Measurements from ENCODE around the gene LDLRAD3. TPM values are rescaled to one million over a fixed set of nuclear protein-coding genes. Genes with fewer than 3 reads are reported as not detected.
"Not testable (repeated sequence)": the region's sequence is repeated elsewhere in the genome, so short reads cannot be mapped to it uniquely, and the experiment has no call there.

LDLRAD3 gene
- total RNA-seq, 1 donor from 2014 or later, result 21.6 TPM

DNA sequence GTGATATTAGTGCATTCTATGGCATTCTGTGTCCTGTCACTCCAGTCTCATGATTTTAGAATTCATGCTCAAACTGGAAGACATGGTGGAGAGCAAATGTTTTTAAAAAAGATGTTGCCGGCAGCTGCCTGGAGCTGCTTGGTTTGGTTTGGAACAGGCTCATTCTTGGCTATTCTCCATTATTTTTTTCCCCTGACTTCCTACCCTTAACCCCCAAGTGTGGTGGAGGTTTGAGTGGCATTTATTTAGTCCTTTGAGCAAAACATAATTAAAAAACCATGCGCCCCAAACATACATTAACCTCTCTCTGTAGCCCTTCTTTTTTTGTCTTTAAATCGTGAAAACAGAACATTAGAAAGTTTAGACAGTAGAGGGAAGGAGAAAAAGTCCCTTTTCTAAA is 94.7 kb downstream of the LDLRAD3 start:
- Histone ChIP-seq H3K4me1 (no peaks in the 10 kb centered on the region), H3K9me3 (no peaks in the 10 kb centered on the region), H3K36me3 (no peaks in the 10 kb centered on the region), H3K27me3 (no peaks in the 10 kb centered on the region), H3K4me3 (no peak overlapping the region), H3K27ac (no peak overlapping the region)
- no peak for DNase-seq (ENCODE audit: low spot score in 2 of 2)
- TF ChIP-seq, protein P1, sequence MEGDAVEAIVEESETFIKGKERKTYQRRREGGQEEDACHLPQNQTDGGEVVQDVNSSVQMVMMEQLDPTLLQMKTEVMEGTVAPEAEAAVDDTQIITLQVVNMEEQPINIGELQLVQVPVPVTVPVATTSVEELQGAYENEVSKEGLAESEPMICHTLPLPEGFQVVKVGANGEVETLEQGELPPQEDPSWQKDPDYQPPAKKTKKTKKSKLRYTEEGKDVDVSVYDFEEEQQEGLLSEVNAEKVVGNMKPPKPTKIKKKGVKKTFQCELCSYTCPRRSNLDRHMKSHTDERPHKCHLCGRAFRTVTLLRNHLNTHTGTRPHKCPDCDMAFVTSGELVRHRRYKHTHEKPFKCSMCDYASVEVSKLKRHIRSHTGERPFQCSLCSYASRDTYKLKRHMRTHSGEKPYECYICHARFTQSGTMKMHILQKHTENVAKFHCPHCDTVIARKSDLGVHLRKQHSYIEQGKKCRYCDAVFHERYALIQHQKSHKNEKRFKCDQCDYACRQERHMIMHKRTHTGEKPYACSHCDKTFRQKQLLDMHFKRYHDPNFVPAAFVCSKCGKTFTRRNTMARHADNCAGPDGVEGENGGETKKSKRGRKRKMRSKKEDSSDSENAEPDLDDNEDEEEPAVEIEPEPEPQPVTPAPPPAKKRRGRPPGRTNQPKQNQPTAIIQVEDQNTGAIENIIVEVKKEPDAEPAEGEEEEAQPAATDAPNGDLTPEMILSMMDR (IDR thresholded peaks at IDR 0.05), result no peak
- intact Hi-C loops (cut with DNase I), result no loop called here

DNA sequence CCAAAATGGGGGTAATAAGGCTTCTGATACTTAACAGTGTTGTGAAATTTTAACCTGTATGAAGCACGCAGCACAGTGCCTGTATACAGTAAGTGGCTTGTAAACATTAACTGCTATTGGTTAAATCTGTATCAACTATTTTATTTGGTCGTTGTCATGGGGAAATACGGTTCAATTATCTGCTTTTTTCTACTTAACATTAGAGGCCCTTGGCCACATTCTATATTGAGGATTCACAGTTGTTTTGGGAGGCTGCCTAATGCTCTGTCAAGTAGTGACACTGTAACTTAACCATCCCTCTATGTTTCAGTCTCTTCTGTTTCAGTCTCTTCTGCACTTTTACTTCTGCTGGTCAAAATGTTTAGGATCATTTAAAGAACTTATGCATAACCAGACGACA is 95.6 kb downstream of the LDLRAD3 start:
- intact Hi-C loops (cut with DNase I), result no loop called here
- no peaks in the 10 kb centered on the region for H3K36me3 ChIP-seq
- H3K27me3 ChIP-seq, result no peaks in the 10 kb centered on the region

DNA sequence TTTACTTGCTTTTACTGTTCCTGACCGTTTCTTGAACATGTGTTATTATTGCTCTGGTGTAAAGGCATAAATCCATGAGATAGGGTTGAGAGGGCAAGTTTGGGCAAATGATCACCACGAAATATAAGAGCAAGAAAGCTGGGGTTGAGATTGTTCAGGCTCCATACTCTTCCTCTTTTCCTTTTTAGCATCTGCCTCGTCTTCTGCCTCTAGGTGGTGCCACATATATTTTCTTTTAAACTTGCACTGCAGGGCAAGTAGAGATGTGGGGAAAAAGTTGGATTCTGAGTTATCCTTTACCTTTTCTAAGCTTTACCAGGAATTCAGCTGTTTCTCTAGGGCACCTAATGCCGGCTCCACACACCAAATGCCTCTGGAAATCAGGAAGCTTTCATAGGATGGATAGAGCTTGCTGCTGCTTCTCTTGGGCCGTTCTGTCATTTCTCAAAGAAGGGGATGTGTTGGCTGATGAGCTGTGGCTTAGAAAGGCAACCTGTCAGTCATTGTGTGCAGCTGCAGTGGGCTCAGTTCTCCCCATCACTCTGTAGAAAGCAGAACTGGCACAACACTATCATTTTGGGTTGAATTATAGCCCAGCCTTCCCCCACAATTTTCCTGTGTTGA is 98.2 kb downstream of the LDLRAD3 start:
- H3K36me3 ChIP-seq, result no peaks in the 10 kb centered on the region
- intact Hi-C loops (cut with DNase I), result loop anchor here (10.0 kb wide), 1 partner anchor 223 kb away; no protein-coding TSS in a partner anchor
- H3K27me3 ChIP-seq, result no peaks in the 10 kb centered on the region
- no peak overlapping the region for H3K4me3 ChIP-seq
- DNase-seq (ENCODE audit: low spot score in 2 of 2), result no peak
- no peaks in the 10 kb centered on the region for H3K9me3 ChIP-seq
- no peaks in the 10 kb centered on the region for H3K4me1 ChIP-seq
- TF ChIP-seq, protein P1 (IDR thresholded peaks at IDR 0.05), result peak in 1 of 3 experiments; percentile 31
- H3K27ac ChIP-seq, result no peak overlapping the region

More for the DNA sequence above, 95.6 kb downstream of the LDLRAD3 start:
- no peak overlapping the region for H3K4me3 ChIP-seq
- DNase-seq (ENCODE audit: low spot score in 2 of 2), result no peak
- H3K4me1 ChIP-seq, result no peaks in the 10 kb centered on the region
- no peak overlapping the region for H3K27ac ChIP-seq
- no peaks in the 10 kb centered on the region for H3K9me3 ChIP-seq
- TF ChIP-seq, protein P1 (IDR thresholded peaks at IDR 0.05), result no peak

DNA sequence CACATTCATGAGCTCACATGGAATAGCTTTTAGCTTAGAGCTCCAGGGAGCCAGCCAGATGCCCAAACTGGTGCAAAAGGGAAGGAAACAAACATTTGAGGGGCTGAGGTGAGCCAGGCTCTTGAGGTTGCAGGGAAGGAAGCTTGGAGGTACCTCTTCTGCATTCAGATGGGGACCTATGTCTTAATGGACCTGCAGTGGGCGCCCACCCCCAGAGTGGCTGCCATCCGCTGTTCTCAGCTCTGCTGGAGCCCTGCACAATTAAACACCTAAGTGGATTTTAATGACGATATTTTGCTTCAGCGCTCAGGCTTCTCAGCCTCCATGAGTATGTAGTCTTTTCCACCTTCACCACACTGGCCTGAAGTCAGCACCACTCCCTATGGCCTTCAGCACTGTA is 100.8 kb downstream of the LDLRAD3 start:
- Histone ChIP-seq H3K4me1 (no peaks in the 10 kb centered on the region), H3K9me3 (no peaks in the 10 kb centered on the region), H3K4me3 (no peak overlapping the region), H3K36me3 (no peaks in the 10 kb centered on the region), H3K27me3 (no peaks in the 10 kb centered on the region), H3K27ac (no peak overlapping the region)
- intact Hi-C loops (cut with DNase I), result loop anchor here (10.0 kb wide), 1 partner anchor 220 kb away; no protein-coding TSS in a partner anchor
- no peak for DNase-seq (ENCODE audit: low spot score in 2 of 2)
- TF ChIP-seq, protein P1 (IDR thresholded peaks at IDR 0.05), result no peak

DNA sequence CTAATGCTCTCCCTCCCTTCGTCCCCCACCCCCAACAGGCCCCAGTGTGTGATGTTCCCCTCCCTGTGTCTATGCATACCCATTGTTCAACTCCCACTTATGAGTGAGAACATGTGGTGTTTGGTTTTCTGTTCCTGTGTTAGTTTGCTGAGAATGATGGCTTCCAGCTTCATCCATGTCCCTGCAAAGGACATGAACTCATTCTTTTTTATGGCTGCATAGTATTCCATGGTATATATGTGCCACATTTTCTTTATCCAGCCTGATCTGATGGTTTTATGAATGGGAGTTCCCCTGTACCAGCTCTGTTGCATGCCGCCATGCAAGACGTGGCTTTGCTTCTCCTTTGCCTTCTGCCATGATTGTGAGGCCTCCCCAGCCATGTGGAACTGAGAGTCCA is 102.1 kb downstream of the LDLRAD3 start:
- not testable (repeated sequence) for DNase-seq (ENCODE audit: low spot score in 2 of 2); H3K27ac ChIP-seq; H3K9me3 ChIP-seq; H3K27me3 ChIP-seq; H3K4me1 ChIP-seq; H3K36me3 ChIP-seq; H3K4me3 ChIP-seq
- intact Hi-C loops (cut with DNase I), result loop anchor here (10.0 kb wide), 1 partner anchor 219 kb away; no protein-coding TSS in a partner anchor

DNA sequence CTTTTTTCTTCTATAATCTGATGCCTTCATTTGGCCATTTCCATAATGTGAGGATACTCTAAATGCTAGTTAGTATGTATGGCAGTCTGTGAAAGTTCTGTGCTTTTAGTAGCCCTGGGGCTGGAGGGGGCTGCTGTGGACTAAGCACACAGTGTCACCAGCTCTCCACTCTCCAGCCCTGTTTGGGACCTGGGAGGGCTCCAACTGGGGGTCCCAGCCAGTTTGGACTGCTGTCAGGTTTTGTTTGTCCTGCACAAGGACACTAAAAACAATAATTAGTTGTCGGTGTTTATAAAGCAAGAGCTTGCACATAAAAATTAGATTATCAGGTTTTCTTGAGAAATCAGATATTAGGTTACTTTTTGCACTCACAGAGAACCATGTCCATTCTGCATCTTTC is 103.1 kb downstream of the LDLRAD3 start:
- TF ChIP-seq, protein P1 (IDR thresholded peaks at IDR 0.05), result no peak
- Histone ChIP-seq H3K9me3 (no peaks in the 10 kb centered on the region), H3K36me3 (no peaks in the 10 kb centered on the region), H3K4me3 (no peak overlapping the region), H3K27ac (no peak overlapping the region), H3K4me1 (no peaks in the 10 kb centered on the region), H3K27me3 (no peaks in the 10 kb centered on the region)
- intact Hi-C loops (cut with DNase I), result loop anchor here (10.0 kb wide), 1 partner anchor 218 kb away; no protein-coding TSS in a partner anchor
- no peak for DNase-seq (ENCODE audit: low spot score in 2 of 2)
